HS-27A (cell line): ENCODE data around the gene YLPM1.

Experiments
- DNase-seq: peaks from one replicate; pipeline ENCODE4 v3.0.0-alpha.2; 2012; ENCODE audit warnings: low read depth, missing footprints

Gene YLPM1

DNA sequence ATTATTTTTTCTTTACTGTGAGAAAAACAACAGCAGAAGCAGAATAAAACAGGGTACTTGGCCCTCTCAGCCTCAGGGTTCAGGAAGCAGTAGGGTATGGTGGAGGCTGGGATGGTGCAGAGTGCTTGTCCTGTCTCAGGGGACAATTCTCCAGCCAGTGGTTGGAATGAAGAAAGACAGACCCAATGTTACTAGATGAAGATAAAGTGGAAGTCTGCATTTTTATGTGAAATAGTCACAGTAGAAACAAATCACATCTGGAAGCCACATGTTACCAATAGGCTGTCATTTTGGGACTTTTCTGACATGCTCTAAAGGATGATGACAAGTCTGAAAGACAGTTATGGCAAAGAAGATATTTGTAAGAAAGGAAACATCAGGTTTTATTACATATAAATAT lies 80.5 kb downstream of the YLPM1 start:
- DNase-seq, result no peak

DNA sequence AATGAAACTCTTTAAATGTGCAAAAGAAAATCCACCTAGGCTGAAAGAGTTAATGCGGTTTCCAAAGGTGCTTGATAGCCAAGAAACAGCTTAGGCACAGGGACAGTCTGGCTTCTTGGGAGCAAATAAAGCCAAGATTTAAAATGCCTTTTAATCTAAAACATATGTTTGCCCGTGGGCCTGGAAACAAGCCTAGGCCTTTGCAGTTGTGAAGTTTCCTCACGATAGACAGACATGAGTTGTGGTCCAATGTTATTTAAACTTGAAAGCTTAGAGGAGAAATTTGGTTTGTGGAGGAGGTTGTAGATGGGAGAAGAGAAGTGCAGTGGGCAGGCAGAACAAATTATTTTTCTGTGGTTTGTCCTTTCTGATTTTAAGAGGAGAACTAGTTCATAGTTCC lies 83.1 kb downstream of the YLPM1 start:
- DNase-seq, result no peak

DNA sequence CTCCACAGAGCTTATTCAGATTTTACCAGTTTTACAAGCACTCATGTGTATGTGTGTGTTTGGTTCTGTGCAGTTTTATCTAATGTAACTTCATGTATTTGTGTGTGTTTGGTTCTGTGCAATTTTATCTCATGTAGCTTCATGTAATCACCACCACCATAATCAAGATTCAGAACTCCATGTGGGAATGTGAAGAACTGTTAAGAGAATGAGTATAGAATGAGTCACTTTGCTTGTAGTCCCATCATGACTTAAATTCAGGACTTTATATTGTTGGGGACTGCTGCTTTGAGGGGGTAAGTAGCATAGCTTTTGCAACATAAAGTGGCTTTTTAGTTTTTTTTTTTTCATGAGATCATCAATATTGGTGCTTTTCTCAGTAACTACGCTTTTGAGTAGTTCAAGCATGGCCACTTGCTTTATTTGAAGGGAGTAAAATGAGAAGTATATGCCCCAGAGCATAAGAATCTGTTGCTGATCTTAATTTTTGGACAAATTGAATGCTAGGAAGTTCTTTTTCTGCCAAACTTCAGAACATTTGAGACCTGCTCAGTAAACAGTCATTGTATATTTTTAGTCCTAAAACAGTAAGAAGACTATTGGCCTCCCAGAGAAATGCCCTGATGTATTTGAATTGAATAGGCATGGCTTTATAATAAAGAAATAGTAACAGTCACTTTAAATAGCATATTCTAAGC lies 84.0 kb downstream of the YLPM1 start:
- no peak for DNase-seq

DNA sequence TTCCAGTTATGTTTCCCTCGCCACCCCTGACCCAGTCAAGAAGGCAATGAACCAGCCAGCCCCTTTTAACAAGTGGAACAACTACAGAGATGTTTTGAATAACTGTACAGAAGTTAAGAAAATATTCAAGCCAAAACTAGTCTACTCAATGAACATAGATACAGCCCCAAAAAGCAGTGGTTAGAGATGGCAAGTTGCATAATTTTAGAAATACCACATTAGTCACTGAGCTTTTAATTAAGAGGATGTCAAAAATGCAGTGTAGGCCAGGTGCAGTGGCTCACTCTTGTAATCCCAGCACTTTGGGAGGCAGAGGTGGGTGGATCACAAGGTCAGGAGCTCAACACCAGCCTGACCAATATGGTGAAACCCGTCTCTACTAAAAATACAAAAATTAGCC lies 85.7 kb downstream of the YLPM1 start:
- no peak for DNase-seq

DNA sequence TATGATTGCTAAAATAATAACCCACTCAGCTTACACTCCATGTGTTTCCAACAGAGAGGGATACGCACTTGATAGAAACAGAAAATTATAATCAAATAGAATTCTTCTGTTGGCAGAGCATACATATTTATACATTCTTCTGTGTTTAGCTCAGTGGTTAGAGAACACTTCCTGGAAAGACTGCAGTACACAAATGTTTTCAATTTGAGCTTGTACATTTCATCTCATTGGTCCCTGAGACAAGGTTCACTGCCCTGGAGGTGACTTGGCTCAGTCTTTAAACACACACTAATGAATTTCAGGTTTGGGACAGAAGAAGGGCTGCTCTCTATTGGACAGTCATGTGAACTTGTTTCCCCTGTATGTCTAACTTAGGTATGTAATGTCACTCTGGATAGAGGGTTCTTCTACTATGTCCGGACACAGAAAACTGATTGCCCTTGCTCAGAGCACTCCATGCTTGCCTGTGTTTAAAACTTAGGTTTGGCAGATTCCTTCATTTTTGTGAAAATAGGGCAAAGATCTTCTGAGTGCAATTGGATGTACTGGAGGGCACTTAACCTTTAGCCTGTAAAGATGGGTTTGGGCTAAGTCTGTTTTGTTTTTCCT lies 89.9 kb downstream of the YLPM1 start:
- no peak for DNase-seq

DNA sequence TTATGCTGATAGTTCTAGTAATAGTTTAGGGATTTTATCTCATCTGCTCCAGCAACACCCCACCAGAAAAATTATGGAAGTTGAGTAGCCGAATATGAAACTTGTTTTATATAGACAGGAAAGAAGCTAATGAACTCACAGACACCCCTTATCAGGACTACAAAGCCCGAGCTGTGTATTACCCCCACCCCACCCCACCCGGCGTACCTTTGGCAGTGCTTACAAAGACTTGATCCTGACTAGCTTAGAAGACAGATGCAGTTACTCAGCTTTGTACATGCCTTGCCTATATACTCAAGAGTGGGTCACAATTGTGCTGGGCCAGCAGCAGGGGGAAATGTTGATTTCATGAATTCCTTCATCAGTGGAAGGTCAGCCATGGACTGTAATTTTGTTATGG lies 90.5 kb downstream of the YLPM1 start:
- DNase-seq, result no peak

DNA sequence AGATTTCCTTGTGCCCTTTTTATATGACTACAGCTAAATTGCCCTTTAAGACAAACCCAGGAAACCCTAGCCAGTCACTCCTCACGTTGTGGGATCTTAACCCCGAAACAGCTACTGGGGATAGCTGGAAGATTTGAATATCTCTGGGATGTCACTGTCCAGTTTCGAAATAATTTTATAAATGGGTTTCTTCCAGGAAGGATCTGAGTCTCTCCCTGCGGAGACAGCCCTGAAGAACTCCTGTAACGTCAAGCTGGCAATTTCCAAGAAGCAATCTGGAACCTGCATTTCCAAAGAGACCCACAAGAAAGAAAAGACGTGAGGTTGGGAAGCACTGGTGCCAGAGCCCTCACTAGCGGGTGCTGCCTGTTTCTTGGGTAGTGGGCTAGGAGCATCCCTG lies 91.9 kb downstream of the YLPM1 start:
- DNase-seq, result no peak

DNA sequence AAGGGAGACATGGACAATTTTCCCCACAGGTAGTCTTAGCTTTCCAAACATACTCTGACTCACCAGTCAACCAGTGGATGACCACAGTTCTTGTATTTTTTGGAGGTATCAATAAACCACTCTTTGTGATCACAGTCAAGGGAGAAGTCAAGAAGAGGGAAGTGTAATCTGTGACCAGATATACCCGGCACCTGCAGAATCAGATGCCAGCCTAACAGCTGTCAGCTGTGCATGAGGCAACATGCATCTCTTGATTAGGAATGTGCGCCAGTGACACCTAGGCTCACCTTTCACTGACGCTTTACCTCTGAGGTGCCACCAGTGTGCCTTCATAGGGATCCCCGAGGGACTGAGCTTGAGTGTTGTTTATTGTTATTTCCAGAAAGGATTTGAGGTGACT lies 92.8 kb downstream of the YLPM1 start:
- DNase-seq, result no peak

DNA sequence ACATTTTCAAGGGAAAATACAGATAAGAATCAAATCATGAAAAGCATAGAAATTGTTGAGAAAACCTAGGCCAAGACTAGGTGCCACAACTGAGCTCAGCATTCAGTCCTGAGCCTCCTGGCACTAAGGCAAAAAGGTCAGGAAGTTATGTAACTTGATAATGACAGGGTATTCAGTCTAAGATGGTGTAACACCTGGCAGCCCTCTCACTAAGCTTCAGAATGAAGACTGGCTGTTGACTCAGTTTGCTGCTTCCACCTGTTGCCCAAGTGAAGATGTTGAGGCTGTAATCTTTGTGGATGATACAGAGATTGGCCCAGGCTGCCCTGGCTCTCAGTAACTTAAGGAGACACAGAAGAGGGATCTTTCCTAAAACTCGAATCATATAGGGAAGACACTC lies 93.2 kb downstream of the YLPM1 start:
- DNase-seq, result no peak

DNA sequence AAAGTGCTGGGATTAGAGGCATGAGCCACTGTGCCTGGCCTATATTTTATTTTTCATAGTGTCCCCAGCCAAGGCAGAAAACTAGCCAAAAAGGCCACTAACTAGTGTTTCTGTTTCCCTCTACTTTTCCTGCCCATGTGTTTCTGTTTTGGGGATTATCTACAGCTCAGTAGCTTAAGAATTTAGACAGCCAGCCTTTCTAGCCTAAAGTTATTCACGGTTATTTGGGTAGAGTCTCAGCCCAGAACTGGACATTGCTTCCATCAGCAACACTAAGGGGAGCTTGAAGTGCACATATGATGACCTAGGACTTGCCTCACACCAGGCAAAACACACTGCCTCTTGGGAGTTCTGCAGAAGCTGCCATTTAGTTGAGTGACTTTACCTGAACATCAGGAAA lies 94.9 kb downstream of the YLPM1 start:
- DNase-seq, result no peak

DNA sequence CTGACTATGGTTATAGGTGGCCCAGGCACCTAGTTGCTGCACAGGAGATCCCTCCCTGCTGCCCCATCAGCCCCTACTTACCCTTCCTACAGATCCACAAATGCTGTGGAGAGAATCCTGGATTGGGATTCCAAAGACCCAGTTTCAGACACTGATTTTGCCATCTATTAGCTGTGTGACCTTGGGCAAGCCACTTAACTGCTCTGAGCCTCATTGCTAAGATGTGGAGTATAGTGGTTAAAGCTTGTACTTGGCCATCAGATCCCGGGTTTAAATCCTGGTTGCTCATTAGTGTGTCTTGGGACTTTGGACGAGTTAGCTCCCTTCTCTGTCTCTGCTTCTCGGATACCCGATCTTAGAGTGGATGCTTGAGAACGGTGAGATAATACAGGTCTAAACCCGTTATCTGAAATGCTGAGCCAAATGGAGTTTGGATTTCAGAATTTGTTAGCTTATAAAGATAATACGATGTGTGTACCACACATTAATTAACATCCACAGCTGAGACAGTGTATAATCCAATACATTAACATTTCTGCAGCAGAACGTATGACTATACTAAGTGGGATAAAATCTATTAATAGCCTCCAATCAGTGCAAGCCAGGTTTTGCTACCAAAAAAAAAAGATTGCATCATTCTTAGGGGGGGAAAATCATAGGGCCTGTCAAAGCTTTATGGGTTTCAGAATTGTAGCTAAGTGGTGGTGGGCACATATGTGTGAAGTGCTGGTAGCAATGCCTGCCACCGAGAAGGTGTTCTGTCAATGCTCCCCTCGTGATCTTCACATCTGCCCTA lies 96.8 kb downstream of the YLPM1 start:
- no peak for DNase-seq

DNA sequence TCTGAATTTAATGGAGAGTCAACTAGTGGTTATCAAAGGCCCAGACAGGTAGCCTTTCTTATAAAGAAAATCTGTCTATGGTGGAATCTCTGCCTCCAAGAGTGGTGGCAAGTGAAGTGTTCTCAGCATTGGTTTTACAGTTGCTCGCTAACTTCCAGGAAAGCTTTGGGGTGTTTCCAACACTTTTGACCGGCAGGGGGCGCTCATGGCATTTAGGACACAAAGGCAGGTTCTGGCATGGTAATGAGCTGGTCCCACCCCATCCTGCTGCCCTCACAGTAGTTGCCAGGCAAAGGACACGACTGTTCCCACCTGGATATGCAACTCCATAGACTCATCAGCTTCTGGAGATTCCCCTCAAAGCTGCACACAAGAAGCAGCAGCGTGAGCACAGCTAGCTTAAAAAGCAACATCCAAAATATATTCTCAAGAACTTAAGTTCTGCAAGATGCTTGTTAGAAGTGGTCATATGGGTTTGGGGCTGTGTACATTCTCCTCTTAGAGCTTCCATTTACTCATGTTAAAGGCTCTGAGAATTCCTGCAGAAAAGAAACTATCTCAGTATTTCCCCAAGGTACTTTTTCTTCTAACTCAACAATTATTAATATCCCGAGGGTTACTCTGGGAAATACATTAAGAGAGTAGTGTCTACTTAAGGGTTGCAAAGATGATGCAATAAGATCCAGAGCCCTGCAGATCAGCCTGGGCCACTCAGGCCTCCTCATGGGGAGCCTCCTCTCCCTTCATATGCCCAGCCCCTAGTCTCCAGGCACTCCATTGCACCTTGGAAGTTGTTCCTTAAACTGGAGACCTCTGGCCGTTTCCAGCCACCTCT lies 98.0 kb downstream of the YLPM1 start:
- DNase-seq, result peak; percentile 64

DNA sequence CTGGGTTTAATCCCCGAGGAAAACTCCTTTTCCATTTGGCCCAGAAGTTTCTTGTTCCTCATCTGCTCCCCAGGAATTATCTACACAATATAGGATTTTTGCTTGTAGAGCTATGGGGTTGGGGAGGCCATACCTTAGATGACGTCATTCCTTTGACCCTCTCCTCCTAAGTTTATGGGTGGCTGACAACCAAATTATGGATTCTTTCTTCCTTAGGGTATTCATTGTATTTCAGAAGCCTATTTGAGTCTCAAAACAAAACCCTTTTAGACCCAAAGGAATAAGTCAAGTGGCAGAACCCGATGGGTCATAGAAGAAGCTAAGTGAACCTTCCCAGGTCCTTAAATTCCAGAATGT lies 98.6 kb downstream of the YLPM1 start:
- DNase-seq, result no peak

DNA sequence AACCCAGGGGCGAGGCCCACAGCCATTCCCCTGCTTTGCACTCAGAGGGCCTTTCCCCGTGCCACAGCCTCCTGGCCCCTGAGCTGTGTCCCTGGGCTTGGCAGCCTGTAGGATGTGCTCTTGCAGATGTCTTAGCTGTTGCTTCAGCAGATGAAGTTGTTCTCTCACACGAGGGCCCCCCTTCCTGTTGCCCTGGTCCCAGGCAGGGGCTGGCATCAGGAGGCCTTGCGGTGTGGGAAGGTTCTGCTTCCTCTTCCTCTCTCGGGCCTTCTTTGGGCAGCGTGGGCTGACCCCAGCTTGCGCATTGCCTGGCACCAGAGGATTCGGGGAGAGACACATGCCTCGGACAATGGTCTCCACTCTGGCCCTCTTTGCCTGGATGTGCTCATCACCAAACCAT lies 100.2 kb downstream of the YLPM1 start:
- no peak for DNase-seq

DNA sequence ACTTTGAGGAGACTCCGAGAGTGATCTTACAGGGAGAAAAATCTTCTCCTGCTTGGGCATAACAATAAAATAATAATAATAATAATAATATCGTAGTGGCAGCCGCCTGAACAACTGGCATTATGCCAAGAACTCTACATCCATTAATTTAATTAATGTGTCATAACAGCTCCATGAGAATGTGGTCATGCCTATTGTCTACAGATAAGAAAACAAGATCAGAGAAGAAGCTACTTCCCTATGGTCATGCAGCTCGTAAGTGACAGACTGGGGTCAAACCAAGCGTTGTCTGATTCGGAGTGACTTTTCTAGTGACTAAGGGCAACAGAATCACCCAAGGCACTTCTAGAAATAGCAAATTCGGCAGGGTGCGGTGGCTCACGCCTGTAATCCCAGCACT lies 101.1 kb downstream of the YLPM1 start:
- no peak for DNase-seq

DNA sequence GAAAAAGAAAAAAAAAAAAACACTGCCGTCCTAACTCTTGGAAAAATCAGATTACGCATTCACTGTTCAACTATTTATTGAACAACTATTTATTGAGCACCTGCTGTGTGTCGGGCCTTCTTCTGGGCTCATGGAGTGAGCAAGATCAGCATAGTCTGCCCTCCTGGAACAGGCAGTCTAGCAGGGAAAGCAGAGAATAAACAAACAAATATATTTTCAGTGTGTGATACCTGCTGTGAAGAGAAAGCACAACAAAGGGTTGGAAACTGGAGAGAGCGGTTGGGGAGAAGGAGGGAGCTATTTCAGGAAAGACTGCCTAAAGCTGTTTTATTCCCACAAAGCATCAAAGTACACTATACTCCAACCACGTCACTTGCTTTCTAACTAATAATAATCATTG lies 102.0 kb downstream of the YLPM1 start:
- DNase-seq, result no peak

DNA sequence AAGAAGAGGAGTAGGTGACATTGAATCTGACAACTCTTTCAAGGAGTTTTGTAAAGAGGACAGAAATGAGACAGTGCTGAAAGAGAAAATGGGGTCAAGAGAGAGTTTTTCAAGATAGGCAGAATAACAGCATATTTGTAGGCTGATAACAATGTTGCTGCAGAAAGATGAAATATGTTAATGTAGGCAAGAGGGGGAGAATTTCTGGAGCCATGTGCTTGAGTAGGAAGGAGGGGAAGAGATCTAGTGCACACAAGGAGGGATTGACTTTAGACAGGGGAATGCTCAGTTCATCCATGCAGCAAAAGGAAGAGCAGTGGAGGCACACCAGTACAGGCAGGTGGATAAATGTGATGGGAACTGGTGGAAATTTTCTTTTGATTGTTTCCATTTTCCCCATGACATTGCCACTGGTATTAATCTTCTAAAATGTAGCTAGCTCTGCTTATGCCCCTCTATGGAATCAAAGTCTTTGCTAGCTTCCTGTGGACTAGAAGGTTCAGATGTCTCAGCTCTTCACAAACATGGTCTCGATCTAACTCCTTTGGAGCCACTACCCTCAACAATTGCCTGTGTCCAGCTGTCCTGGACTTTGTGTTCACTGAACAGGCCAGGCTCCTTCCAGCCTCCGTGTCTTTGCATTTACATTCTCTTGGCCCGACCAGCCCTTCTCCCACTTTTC lies 103.7 kb downstream of the YLPM1 start:
- no peak for DNase-seq

DNA sequence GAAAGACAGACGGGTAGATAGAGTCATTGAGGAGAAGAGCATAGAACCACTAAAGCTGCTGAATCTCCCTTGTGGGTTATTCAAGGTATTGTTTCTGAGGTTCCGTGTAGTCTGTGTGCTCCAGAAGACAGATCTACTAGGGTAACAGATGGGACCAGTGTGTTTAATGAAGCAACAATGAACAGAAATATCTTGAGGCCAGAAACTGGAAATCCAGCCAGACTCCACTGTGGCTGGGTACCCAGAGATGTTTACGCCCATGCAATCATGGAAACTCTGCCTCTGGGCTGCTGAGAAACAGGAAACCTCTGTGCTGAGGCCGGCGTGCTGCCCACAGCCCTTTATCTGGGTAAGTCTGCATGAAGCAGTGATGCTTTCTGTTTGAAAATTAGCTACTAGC lies 104.6 kb downstream of the YLPM1 start:
- DNase-seq, result no peak

DNA sequence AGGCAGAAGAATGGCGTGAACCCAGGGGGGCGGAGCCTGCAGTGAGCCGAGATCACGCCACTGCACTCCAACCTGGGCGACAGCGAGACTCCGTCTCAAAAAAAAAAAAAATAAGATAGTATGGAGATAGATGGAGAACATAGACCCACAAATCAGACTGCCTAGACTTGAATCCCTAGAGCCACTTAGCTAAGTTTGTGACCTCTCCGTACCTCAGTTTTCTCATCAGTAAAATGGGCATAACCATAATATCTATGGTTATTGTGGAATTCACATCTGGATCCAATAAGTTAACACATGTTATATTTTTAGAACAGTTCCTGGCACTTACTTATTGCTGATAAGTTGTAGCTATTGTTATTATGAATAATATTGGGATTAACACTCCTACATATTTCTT lies 105.6 kb downstream of the YLPM1 start:
- no peak for DNase-seq

DNA sequence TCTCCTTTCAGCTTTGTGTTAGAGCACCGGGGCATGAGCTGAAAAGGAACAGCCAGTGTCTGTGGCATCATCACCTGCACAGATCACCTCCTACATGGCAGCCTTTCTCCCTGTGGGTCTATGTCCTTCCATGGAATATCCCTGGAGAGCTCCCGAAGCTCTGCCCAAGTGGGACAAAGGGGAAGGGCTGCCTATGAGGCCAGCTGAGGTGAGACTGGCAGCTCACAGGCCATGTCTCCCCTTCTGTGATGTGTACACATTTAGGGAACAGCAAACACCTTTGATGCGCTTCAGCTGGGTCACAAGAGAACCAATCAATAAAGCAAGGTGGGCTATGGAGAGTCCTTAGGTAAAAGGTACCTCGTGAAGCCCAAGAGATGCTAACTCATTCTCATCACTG lies 108.7 kb downstream of the YLPM1 start:
- DNase-seq, result no peak

DNA sequence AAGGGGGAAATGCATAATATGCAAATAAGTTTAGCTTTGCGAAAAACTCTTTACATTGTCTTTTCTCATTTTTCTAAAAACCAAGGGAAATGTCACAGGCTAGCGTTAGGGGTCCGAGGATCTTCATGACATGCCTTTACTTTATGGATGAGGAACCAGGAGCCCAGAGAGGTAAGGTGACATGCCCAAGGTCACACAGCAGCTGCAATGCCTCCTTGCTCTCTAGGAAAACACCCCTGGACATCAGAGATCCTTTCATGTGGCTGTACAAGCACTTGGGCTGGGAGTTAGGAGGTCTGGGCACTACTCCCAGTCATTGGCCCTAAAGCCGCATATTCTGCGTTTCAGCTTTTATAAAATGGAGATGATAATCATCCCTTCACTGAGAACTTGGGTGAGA lies 112.1 kb downstream of the YLPM1 start:
- DNase-seq, result no peak
